NCI-H1417 treated with DMSO at 0.1 percent for 48 hours (cell line): Measurements from ENCODE around the gene HDAC4.

Experiments used
- DNase-seq: peaks from one replicate; lab custom pipeline; 2025; lab: John Stamatoyannopoulos, UW

HDAC4 gene

DNA sequence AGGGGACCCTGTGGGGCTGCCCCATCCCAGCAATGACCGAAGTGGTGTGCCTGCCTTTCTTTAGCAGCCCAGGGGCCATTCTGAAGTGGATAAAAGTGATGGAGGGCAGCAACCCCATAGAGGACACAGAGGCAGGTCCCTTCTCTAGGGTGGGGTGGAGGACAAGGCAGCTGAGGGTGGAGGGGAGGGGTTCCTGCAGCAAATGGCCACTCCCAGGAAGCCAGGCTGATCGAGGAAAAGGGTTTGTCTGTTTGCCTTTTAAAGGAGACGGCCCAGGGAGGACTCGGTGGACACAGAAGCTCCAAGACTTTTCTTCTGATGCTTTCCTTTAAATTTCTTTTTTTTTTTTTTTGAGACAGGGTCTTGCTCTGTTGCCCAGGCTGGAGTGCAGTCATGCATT is 280.2 kb downstream of the HDAC4 start:
- DNase-seq: no peak

DNA sequence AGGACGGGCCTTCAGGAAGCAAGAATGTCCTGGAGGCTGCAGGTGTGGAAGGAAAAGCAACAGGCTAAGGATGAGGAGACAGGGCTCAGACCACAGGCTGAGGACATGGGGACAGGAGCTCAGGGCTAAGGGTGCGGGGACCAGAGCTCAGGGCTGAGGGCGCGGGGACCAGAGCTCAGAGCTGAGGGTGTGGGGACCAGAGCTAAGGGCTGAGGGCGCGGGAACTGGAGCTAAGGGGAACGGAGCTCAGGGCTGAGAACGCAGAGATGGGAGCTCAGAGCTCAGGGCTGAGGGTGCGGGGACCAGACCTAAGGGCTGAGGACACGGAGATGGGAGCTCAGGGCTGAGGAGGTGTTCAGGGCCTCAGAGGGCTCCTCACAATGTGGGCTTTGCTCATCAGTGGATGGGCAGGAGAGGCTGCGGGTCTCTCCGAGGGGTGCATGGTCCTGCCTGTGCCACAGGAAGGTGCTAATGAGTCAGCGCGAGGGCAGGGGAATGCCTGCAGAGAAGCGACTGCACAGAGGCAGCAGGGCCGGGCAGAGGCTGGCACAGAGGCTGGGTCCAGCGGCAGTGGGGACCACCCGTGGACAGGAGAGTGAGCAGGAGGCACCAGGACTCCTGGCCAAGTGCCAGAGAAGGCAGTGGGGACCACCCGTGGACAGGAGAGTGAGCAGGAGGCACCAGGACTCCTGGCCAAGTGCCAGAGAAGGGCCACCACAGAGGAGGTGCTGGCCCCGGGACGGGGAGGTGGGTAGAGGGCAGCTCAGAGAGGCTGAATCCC is 281.3 kb downstream of the HDAC4 start:
- no peak for DNase-seq

DNA sequence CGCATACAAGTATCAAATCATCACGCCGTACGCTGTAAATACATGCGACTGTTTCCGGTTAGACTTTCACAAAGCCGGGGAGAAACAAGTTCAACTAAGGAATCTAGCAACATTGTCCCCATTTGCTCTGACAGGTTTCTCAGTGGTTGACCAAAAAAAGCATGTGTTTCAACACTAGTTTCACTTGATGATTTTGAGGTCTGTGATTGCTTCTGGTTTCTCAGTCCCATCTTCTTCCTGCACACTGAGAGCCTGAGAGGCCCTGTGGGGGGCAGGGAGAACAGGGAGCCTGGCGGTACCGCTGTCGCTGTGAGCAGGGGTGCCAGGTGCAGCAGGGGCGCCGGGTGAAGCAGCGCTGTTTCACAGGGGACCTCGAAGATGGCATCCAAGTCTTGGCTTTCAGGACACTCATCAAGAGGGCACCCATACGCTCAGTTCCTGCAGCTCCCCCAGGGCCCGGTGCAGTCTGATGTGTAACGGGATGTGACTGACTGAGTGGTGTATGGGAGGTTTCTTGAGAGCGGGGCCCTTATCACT is 282.1 kb downstream of the HDAC4 start:
- DNase-seq: no peak

DNA sequence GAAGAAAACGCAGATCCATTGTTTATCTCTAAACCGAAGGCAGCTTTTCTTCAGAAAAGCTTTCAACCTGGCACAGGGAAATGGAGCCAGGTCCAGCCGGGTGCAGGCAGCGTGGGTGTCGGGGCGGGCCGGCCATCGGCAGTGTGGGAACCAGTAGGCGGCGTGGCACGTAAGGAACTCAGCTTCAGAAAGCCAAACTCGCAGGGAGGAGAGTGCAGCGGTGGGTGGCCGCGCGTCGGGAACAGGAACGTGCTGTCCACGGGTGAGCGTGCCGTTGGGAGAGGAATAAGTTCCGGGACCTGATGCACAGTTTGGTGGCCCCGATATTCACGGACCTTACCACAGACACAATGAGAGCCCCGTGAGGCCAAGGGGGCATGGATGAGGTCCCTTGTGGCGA is 282.6 kb downstream of the HDAC4 start:
- DNase-seq: no peak

DNA sequence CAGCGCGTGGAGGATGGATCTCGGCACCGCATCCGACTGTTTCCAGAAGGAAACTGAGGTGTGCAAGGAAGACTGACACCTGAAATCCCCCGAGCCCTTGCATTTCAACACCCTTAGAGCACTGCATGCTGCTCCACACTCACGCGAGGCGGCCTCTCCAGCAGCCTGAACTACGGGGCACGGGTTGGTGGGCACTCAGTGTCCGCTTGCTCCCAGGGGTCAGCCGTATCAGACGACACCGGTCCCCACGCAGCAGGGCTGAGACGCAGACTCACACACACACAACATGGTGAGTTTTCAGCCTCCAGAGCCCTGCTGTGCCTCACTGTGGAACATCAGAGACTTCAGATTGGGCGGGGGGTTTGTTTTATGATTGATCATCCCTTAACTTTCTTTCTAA is 283.0 kb downstream of the HDAC4 start:
- no peak for DNase-seq

DNA sequence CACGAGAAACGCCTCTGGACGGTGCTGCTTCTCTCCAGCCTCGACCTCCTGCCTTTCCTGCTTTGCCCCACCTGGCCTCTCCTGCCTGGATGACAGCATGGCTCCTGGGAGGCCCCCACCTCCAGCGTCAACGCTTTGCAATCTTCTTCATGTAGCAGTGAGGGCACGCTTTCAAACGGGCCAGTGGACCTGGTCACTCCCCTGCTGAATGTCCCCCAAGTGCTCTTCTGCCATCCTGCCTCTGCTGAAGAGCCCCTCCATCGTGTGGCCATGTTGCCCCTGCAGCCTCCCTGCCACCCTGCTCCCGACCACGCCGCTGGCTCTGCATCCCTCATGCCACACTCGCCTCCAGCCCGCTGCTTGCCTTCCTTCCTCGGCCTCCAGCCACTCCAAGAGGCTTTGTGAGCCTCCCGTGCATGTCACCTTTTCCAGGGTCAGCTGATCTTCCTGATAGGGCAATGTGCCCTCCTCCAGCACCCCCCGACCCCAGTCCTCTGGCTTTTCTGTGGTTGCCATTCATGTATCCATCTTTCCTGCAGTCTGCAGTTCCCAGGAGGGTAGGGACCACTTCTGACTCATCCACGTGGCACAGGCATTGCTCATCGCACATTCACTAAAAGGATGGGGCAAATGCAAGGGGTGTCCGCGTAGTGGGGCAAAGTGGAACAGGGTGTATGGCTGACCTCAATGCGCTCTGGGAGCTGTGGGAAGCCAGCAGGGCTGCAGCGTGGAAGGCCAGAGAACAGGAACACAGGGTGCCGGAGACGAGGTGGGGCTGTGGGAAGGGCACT is 284.2 kb downstream of the HDAC4 start:
- DNase-seq: no peak

DNA sequence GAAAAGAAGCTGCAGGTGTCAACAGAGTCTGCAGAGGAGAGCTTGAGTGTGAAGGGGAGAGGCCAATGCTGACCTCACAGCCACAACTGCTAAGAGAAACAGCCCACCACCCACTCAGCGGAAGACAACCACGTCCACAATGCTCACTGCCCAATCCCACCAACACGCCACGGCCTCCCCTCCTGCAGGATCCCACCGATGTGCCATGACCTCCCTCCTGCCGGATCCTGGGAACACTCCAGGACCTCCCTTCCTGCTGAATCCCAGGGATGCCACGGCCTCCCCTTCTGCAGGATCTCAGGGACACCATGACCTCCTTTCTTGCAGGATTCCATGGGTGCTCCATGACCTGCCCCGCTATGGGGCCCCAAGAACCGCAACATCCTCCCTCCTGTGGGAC is 285.2 kb downstream of the HDAC4 start:
- DNase-seq: no peak

DNA sequence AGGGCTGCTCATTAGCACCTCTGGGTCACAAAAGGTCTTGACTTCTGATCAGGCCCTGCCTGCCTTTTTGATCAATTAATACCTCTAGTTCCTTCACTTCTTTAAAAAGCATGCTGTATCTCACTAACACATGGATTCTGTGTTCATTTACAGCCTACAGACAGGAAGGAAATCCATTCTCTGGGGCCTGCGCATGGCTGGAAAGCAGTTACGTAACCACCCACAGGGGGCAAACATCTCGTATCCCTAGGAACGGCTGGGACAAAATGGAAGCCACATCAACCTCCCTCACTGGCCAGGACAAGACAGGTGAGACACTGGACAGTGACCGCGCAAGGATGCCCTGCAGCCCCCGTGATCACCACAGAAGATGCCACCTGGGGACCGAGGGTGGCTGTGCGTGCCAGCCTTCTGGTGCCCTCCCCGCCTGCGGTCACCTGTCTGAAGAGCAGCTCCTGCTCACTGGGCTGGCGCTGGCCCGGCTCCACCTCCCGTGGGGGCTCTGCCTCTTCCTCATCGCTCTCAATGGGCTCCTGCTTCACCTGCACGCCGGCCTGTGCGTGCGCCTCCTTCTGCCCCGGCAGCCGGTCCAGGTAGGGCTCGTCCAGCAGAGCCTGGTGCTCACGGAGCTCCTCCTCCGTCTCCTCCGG is 286.1 kb downstream of the HDAC4 start:
- DNase-seq: no peak

DNA sequence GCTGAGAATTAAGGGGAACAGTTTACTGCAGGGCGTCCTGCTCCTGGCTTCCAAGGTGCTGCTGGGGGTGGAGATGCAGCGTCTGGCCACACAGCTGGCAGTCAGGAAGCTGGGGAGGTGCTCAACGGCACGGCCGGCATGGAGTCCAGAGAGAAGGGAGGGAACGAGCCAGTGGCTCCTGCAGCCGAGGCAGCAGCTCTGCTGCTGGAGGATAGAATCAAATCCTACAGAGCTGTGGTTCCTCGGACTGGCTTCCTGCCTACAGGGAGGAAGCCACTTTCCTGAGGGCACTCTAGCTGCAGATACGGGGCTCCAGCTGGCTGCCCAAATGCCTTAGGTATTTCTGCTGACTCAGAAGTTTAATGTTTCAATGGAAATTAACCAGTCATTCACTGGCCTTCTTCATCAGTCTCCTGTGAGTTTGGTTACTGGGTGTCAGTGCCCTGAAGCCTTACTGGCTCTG is 286.7 kb downstream of the HDAC4 start:
- DNase-seq: no peak

DNA sequence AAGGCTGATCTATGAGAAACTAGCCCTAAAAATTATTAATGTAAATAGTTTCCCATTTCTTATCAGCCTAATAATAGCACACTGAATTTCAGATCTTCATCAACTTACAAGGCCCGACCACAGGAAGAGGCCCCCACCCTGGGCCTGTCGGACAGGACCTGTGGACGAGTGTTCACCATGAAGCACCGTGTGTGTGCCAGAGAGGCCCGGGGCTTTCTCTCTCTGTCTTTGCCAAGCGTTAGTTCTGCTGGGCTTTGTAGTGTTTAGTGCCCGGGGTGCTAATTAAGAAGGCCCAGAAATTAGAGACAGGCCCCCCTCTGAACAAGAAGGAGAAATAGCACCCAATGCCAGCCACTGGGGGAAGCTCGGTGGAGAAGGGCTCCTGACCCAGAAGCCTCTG is 287.2 kb downstream of the HDAC4 start:
- DNase-seq: no peak

DNA sequence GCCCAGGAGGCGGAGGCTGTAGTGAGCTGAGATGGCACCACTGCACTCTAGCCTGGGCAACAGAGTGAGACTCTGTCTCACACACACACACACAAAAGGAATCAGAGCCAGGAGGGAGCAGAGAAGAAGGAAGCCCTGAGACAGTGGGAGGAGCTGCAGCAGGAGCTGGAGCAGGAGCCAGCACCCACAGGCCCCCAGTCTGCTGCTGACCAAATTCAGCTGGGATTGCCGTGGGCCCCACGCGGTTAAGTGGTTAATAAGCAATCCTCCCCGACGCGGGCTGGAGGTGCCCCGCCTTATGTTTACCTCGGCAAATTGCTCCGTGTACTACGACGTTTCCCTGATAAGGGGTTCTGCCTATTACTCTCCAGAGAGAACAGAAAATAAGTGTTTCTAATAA is 287.6 kb downstream of the HDAC4 start:
- DNase-seq: no peak

DNA sequence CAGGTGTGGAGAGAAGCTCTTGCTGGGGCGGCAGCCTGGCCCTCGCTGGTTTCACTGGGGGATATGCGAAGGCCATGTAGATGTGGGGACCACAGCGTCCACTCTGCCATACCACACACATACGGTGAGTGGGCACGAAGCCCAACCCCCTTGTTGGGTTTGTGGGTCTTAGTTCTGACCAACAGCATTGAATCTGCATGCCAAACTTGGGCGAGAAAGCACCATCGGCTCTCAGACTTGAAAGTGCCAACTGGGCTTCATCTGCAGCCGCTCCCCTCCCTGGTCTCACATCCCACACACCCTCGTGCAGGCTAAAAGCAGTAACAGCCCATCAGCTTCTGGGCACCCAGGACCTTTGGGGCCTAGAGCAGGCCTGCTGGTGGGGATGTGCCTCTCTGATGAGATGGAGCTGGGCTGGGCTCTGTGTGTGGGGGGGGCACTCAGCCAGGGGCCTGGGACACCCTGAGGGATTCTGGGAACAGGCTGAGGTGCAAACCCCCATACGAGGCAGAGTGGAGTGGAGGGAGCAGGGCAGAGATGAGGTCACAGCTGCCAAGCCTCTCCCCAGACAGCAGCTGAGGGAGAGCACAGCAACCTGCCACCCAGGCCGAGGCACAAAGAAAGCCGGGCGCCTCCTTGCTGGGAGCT is 288.6 kb downstream of the HDAC4 start:
- DNase-seq: no peak

DNA sequence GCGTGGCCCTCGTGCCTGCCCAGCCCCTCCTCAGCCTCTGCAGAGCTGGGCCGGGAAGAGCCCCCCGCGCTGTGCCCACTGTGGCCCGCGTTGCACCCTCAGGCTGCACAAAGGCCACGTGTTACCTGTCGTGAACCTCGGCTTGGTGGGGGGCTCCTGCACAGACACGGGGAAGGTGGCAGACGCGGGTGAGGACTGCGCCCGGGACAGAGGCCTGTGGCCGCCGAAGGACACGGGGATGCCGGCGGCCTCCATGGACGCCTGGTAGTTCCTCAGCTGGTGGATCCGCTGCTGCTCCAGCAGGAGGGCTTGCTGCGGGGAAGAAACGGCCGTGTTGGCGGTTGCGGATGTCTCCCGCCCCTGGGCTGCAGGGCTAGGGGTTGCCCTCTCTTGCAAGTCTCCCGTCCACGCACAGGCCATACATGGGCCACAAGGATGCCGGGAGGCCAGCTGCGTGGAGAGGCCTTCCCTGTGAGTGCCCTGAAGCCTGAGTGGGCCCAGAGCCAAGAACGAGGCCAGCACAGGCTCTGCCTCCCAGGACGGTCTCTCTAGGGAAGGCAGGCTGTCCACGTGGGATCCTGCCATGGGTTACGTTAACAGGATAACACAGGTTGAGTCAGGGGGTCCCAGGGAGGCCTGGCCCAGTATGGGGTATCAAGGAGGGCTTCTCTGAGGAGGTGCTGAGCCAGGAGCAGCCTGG is 289.3 kb downstream of the HDAC4 start:
- DNase-seq: no peak

DNA sequence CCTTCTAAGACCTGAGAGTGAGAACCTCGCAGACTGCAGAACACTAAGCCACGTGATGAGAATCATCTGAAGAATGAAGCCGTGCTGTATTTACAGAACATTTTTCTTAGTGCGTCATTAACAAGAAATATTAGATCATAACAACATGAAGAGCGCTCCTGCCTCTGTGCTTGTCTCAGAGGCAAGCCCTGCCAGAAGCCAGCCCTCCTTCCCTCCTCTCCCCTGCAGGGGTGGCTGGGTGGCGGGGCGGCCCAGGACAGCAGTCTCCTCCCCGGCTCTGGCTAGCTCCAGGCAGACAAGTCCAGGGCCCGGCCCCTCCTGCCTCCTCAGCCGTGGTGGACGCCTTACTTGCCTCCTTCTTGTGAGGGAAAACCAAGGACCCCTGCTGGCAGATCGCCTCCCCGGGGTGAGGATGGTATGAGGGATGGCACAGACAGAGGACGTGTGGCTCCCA is 290.2 kb downstream of the HDAC4 start:
- DNase-seq: no peak

DNA sequence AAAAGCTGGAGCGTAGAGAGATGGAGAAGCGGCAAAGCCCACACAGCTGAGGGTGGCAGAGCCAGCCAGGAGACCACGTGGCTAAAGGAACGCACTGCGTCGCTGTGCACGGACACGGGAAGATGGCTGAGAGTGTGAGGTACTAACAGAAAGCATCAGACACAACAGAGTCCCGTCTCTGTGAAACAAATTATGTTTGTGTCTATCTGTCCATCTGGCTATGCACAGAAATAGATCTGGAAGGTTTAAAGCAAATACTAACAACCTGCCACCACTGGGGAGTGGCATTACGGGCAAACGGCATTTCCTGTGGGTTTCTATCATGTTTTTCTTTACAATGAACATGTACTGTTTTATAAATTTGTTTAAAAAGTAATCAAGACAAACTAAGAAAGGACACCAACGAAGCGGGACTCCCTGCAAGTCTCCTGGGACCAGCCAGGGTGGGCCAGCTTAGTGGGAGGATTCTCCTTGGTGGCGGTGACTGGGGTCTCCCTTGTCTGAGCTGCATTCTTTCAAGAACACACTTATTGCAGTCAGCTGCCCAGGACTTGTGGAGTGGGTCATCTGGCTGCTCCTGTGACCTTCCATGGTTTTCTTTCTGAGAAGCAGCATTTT is 290.8 kb downstream of the HDAC4 start:
- DNase-seq: no peak

DNA sequence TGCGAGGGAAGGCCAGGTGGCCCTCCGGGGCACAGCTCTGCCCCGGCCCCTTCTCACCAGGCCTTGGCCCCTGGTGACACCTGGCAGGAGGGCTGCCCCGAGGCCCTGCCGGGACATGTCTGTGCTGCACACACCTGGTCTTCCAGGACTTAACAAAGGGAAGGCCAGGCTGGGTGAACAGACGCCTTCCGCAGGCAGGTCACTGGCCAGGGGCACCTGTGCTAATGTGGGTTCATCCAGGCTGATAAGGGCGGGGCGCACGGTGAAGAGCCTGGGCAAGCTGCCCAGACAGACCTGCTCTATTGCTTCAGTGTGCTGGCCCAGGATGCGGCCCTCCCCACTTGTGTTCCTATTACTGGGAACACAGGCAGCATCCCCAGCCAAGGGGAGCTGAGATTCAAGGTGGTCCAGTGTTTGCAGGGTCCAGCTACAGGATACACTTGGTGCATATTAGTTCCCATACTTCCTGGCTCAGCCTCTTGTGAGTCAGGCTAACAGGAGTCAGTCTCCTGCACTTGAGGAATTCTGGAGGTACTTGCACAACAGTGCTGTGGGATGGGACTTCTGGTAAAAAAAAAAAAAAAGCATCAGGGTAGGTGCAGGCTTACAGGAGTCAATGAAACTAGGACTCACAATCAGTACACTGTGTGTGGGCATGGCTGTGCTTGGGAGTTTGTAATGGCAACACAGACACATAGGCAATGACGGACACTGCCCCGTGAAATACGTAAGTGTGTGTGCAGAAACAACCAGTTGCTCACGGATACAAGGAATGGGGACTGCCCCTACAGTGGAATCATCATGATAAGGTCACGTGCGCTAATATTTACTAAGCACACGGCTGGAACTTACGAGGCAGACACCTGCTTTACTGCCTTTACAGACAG is 291.5 kb downstream of the HDAC4 start:
- peak; percentile 41 for DNase-seq

DNA sequence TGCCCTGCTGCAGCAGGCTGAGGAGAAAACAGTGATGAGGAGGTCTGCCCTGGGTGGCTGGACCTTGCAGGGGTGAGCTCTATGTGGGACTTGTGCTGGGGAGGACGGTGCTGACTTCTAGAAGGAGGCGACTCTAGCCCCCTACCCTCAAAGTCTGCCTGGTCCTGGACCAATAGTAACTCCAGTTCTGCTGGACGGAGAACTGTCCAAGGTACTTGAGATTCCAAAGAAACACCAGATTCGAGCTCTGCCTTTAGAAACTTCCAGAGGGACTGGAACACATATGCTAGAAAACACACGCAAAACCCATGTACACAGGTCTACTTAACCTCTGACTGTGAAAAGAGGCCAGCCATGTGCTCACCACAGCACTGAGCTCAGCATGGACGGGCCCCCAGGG is 292.4 kb downstream of the HDAC4 start:
- DNase-seq: no peak

DNA sequence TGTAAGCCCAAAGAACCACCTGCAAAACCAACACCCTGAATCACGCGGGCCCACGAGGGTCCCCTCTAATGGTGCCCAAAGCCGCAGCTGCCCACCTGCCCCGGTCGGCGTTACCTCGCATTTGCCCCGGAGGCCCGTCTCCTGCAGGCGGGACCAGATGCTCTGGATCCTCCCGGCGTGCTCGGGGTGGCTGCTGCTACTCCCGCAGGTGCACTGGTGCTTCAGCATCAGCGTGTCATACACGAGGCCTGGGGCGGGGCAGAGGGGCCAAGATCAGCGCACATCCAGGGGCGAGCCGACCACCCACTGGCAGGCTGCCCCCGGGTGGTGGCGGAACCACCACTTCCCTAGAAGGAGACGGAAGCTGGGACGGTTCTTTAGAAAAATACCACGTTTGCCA is 292.9 kb downstream of the HDAC4 start:
- no peak for DNase-seq

DNA sequence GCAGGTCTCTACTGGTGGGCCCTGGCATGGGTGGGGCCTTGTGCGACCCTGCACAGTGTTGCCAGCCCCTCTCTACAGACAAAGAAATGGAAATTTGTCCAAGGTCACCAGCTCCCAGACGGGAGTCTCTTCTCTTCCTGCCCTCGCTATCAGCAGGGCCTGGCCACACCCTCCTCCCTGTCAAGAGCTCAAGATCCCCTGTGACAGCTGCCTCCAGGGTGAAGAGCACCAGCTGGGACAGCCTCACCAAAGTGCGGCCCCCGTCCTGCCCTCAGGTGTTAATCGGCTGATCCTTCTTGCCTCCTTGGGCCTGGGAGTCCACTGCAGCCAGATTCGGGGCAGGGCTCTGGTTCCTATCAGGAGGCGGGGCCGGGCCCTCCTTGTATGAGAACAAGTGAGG is 293.9 kb downstream of the HDAC4 start:
- no peak for DNase-seq

DNA sequence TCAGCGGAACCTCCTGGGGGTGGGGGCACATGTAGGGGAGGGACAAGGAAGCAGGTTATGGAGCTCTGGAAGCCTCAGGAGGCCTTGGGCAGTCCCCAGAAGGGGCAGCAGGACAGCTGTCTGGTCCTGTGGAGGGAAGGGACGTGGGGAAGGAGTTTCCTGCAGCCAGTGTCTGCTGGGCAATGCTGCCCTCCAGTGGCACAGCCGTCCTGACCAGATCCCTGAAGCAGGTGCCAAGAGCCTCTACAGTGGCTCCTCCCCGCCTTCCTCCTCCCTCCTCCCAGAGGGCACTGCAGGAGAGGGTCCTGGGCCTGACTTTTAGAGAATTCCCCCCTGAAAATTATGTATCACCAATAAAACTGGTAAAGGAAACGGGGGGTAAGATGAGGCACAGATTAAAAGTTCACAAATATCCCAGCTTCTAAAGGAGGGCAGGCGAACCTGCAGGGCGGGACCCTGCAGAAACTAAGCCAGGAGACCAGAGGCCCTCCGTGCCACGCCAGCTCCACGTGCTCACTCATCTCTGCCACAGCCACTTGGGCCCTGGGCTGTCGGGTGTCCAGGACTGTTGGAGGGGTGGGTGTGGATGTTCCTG is 294.4 kb downstream of the HDAC4 start:
- DNase-seq: no peak
